Fibroblast of skin of right quadriceps (primary cell): ENCODE data around the gene EGLN1.
A peak's percentile ranks its signal among the peaks of the same experiment; 100 is the strongest.

Source experiments
- DNase-seq: peaks from one replicate; pipeline ENCODE4 v3.0.0-alpha.2; 2013

Gene EGLN1

DNA sequence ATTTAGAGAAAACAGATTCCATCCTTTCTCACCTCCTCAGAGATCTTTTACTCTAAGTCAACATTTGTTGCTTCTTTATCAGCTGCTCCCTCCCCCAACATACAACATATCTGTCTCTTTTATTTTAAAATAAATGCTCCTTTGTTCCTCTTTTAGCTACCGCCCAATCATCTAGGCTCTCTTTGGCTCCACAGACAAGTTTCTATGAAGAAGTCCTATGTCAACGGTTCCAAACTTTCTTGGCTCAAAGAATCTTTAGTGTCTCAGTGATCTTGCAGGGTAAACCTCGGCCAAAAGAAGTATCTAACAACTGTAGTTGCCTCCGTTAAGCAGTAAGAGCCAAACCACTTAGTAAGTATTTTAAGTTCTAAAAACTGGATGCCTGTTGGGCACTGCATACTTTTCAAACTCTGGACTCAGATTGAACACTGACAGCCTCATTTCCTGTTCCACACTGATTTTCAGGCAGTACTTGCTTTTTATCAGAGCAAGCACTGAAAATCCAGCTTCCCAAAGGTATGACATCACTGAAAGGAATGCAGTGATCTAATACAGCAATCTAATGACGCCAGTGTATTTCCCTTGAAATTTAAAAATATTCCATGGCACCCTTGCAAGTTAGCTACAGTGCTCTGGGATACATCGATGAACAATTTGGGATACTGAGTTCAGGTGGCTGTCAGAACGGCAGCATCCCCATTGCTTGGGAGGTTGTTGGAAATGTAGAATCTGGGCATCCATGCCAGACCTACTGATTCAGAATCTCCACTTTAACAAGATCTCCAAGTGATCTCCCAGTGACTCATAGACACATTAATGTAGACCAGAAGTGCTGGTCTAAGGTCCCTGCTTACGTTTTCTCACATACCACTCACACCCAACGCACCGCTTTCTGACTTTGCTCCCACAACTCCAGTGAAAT, 26.8 kb downstream of the EGLN1 start:
- DNase-seq: peak; percentile 94

DNA sequence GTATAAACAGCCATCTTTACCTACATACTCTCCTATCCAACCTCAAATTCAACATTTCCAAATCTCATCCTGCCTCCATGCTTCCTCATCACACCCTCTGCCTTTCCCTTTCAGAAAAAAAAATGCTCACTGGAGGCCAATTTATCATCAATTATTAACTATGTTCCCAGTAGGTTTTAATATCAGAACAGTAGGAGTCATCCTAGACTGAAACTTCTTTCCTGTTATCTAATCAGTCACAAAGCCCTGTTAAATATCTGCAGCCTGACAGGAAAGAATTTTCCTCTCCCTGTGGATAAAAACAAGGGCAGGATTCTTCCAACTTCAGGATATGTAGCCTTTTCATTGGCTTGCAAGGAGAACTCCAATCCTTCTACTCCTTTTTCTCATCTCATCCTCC, 28.4 kb downstream of the EGLN1 start:
- no peak for DNase-seq

DNA sequence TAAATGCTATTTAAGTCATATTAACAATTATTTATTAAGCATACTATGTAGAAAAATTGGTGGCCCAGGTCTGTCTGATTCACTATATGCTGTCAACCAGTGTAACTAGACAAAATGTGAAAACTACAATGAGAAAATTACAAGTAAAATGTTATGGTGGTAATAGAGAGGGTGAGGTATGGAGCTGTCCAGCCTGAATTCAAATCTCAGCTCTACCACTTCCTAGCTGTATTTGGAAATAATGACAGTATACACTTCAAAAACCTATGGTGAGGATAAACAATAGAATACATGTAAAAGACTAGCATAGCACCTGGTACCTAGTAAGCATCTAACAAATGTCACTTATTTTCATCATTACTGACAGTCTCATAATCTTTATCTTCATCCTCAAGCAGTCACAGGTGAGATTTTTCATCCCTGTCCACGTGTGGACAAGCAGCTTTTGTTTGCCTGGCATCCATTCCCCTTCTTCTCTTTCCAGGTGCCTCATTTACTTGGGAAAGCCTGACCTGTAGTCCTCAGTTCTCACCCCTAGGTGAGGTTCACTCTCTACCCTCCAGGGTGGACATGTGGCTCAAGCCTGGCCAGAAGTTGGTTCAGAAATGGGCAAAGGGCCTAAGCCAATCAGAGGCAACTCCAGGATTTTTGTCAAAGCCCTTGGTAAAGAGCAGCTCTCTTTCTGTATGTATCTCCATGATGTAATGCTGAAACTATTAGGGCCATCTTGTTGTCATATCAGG, 29.5 kb downstream of the EGLN1 start:
- no peak for DNase-seq

DNA sequence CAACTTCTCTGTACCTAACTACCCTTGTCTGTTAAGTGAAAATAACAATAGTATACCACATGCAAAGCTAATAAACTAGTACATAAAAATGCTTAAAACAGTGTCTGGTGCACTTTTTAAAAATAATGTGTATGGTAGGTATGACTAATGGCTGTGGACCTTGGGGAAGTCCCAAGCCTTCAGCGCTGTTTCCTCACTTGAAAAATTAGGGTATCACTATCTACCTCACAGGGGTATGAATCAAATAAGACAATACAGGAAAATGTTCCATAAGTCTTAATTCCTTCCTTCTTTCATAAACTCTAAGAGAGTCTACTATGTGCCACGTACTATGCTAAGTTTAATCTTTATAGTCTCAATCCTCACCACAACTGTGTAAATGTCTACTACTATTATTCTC, 32.0 kb downstream of the EGLN1 start:
- peak; percentile 59 for DNase-seq

DNA sequence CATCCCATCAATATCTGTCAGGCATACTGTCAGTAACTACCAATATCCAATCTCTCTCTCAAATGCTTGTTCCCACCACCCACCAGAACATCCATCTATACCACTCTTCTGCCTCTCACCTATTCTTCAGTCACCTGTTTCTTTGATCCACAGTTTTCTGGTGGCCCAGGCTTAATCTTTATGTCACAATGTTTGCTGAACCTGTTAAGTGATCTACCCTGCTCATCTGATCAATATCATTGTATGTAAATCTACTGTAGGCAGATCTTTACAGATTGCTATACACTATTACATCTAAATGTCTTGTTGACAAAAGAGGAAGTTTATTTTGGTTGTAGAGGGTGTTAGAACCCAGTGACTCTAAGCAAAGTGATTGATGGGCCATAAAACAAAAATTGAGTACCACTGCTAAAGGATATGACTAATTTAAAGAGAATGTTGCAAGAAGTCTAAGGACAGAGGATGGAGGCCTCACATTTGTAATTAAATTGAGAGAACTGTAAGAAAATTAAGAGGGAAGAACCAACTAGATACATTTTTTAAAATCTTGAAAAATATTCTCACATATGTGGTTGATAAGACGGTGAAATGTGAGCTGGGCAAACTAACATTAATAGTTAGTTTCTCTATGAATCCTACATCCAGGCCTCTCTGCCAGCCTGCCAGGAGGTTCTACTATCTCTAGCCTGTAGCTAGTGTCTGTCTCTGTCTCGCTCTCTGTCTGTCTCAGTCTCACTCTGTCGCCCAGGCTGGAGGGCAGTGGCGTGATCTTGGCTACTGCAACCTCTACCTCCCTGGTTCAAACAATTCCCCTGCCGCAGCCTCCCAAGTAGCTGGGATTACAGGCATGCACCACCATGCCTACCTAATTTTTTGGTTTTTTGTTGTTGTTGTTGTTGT, 34.1 kb downstream of the EGLN1 start:
- peak; percentile 61 for DNase-seq

DNA sequence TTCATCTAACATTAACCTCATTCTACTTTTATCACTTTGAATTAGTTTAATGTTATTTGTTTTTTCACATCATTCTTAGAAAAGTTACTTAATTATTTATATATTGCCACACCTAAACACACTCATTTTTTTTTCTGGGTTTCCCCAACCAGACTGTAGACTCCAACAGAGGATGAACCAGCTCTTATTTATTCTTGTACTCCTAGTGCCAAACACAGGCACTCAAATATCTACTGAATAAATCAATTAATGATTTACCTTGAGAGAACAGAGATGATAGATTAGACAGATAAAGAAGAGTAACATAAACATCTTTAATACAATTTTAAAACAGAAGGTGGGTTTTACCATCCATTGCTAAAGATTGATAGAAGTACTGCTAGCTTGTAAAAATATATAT, 35.6 kb downstream of the EGLN1 start:
- DNase-seq: no peak

DNA sequence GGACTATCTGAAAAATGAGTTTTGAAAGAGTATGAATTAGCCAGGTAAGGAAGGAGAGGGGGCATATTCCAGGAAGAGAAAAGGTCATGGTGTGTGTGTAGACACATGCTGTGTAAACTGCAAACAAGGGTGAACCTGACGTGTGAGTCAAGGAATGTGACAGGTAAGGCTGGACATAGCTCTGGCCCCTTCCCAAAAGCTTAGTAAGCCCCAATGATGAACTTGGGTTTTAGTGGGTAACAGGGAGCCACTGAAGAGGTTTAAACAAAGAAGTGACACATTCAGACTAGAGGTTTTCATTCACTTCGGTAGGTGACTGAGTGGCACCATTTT, 36.7 kb downstream of the EGLN1 start:
- DNase-seq: no peak

DNA sequence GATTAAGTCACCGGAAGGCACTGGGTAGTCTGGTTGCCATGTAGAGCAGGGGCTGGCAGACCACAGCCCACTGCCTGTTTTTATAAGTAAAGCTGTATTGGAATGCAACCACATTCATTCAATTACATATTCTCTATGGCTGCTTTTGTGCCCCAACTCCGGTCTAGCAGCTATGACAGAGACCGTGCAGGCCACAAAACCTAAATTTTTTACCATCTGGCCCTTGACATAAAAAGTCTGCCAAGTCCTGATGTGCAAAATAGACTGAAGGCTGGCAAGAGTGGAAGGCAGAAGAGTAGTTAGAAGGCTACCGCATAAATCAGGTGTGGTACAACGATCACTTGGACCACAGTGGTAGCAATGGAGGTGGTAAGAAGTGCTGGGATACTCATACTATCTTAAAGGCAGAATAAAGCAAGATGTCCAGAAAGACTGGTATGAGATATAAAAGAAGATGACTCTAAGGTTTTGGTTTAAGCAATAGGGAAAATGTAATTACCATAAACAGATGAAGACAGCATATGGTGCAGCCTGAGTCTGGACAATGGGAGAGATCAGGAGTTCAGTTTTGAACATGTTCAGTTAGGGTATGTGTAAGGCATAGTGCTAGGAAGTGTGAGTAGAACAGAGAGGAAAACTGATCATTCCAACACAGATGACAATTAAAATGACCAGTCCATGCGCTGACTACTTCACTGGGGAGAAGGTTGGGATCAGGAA, 37.2 kb downstream of the EGLN1 start:
- DNase-seq: no peak

DNA sequence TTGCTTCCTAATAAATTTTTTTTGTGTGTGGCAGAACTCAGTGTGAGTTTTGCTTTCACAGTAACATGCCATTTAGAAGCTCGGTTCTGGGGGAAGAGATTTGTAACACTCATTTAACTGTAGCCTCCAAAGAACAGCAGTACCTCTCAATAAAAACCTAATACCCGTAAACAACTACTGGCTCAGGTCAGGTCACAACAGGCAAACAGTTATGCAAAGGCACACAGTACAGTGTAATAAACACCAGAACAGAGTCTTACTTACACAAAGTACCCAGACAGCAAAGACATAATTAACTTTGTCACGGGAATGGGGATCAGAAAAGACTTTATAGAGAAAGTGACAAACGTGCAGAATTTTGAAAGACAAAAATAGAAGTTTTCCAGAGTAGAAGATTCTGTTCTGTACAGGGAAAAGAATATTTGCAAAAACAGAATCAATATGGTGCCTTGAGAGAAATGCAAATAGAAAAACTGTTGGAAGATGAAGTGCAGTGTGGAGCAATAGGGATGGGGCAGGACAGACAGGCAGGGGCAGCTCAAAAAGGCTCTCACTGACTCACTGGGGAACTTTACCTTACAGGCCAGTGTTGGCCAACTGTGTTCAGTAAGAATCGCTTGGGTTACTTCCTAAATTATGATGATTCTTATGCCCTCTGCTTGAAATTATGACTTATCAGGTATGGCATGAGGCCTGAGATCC, 38.8 kb downstream of the EGLN1 start:
- no peak for DNase-seq

DNA sequence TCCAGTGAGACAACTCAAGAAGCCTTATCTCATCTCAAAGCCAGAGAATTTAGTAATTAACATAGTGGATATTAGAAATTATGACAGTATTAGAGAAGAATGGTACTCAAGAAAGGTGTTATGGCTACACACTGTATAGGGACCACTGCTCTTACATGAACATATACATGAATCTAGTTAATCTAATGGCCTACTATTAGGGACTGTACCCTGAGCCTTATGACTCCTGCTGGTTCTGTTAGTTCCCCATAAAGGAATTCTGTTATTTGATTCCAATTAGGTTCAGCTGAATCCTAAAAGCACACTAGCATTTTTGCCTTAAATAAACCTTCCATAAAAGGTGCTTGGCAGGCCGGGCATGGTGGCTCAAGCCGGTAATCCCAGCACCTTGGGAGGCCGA, 39.7 kb downstream of the EGLN1 start:
- no peak for DNase-seq

DNA sequence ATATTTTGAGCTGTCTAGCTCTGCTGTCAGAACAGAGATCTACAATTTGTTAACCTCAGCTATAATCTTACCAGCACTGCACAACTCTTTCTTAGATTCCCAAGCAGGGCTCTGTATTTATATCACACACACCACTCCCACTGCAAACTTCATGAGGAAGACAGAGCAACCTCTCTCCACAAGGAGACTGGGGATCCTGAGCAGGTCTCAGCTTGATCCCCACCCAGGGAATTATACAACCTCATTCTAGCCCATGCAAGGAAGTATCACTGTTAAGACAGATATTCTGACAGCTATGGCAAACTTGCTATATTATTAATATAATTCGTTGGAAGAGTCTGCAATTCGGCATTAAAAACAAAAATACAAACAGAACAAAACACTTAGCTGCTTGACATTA, 40.4 kb downstream of the EGLN1 start:
- no peak for DNase-seq

DNA sequence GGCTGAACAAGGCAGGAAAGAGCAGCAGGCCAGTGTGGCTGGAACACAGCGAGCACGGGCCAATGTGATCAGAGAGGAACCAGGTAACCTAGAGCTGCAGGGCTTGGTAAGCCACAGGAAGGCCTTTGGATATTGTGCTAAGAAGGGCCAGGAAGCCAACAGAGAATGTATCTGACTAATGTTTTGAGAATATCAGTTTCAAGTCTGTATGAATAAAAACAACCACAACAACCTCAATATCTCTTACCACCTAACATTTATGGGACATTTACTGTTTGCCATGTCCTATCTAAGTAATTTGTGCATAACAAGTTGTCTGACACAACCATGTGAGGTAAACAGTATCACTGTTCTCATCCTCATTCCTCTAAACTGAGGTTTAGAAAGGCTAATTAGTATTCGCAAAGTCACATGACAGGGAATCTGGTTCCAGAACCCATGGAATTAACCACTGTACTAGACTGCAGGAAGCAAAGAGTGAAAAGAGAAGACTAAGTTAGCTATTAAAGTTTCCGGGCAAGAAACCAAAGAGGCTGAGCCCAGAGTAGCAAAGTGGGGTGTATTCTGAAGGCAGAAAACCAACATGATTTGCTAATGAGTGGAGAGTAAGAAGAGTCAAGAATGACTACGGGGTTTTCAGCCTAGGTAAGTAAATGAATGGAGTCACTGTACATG, 45.1 kb downstream of the EGLN1 start:
- no peak for DNase-seq

DNA sequence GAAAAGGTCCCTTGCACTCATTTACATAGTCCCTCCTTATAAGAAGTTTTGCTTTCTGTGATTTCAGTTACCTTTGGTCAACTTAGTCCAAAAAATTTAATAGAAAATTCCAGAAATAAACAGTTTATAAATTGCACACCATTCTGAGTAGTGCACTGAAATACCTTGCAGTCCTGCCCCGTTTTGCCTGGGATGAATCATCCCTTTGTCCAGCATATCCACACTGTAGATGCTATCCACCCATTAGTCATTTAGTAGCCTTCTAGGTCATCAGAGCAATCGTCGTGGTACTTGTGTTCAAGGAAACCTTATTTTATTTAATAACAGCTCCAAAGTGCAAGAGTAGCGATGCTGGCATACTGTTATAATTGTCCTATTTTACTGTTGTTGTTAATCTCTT, 46.0 kb downstream of the EGLN1 start:
- DNase-seq: no peak

DNA sequence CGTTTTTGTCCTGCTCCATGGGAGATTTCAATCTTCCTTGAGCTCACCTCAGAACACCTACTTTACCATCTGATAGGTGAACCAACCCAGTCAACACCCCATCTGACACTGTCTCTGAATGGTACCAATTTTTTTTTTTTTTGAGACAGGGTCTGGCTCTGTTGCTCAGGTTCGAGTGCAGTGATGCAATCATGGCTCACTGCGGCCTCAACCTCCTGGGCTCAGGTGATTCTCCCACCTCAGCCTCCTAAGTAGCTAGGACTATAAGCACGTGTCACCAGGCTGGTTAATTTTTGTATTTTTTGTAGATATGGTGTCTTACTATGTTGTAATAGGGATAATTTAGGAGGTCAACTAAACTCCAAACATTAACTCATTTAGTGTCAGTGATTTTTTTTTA, 47.7 kb downstream of the EGLN1 start:
- DNase-seq: no peak

DNA sequence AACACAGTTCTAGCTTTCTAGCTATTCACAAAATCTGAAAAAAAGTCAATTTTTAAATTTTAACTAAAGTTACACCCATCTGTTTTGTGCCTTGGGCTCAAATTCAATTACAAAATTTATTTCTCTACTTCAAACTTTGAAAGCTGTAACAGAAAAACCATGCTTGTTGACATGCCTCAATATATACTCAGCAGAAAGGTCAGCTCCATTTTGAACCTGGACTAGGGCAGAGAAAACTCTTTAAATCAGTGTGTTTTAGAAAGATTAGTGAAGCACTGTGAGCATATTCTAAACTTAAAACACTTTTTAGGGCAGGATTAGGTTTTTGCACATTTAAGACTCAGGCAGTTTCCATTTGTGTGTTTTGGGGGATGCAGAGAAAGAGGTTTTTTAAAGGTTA, 49.6 kb downstream of the EGLN1 start:
- DNase-seq: no peak

DNA sequence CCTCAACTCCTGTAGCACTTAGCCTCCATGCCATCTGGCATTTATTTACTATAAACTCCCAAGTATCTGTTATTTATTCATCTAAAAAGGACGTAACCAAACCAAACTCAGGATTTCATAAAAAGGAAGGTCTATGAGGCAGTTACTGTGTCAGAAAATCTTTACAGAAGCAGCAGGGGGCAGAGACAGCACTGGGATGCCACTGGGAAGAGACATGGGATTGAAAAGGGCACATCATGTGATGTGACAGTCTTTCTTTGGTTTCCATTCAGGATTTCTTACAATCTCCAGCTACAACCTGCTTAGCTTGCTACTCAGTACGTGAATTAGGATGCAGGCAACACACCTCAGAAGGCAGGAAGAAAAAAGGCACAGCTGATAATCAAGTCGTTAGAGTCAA, 52.8 kb downstream of the EGLN1 start:
- DNase-seq: no peak

DNA sequence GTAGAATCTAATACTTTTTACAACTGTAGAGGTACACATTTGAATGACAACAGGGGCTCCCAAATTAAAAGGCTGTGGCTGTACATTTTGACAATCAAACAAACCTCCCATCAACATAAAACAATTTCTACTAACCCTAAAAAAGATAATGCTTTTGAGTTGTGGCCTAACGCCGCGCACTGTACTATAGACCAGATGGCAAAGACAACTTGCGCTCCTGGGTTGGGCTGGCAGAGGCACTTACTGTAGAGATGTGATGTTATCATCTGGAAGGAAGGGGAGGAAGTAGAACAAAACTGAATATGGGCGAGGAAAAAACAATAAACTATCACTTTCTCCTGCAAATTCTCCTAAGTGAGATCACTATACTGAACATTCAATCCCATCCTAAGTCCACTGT, 57.9 kb downstream of the EGLN1 start:
- no peak for DNase-seq

DNA sequence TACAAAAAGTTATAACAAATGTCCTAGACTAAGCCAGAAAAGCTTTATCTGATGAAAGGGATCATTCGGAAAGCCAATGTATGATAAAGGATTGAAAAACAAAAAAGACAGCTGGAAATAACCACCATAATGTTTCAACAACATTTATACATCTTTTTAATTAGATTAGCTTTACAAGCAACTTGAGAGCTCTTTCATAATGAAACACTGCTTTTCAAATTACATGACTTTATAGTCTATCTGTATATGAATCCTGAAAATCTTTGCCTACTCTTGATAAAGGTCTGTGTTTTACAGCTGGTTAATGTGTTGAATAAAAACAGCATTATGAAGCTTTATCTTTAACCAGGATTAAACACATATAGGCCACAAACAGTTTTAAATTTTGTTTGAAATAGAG, 58.5 kb downstream of the EGLN1 start:
- no peak for DNase-seq

DNA sequence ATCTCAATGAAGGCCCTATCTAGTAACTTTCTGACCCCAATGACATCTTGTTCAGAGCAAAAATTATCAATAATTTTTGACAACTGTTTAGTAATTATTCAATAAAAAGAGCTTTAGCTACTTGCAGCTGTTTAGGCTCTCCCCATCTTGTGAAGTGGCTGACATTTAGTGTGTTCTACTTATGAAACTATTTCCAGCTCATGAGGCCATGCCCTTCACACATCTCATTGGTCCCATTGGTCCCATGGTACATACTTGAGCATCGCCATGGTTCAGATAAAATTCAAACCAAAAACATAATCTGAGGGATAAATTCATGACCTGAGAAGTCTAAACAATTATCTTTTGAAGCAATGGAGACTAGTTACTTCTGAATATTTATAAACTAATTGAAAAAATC, 59.8 kb downstream of the EGLN1 start:
- no peak for DNase-seq

DNA sequence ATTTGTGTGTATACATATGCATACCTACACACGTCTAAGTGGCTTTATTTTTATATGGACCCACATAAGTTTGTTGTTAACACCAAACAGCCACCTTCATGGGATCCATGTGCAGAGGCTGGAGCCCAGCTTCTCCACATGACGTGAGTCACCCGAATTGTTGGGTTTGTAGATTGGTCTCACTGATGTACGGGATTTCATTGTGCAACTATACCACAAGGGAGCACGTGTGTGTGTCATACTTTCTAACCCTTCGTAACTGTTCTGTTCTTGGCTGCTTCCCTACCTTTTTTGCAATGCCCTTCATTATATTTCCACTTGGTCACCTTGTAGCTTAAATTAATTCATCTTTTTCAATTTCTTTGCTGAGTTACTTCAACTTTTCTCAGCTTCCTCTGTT, 63.0 kb downstream of the EGLN1 start:
- peak; percentile 84 for DNase-seq

DNA sequence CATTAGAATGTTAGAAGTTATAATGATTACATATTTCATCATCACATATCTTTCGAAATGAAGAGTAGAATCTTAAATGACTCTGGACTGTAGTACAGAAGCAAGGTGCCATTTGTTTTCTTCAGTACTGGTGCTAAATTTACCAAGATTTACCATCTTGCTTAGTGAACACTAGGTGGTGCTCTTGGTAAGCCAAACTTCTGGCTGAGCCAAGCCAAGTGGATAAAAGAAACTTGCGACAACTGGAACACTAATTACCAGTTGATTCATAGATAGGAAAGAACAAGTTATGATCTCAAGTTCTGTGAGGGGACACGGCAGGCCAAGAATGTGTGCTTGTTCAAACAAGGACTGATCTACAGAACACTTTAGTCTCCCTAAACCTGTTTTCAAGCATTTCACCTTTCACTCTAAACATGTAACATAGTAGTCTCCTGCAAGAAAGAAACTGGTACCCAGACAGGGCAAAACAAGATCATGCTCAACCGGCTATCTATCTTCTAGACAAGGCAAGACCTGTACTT, 64.2 kb downstream of the EGLN1 start:
- DNase-seq: peak; percentile 73
